Fibroblast of lung (primary cell): ENCODE measurements around the gene SLAMF9. TPM values are rescaled to one million over a fixed set of nuclear protein-coding genes. Genes with fewer than 3 reads are reported as not detected.

ENCODE experiments used
- DNase-seq, 2 donors: peaks; one replicate each; pipeline versions ENCODE4 v3.0.0 to v3.0.0-alpha.2; 2010; ENCODE audit warnings: low read depth in 2 of 2
- H2AFZ ChIP-seq: 2 replicates; pipeline ENCODE4 v1.5.1; 2012; ENCODE audit warnings: low read length, control low read depth, inconsistent platforms
- H3K27ac ChIP-seq: 2 replicates; pipeline ENCODE4 v1.5.1; 2011; ENCODE audit warnings: low read length, control low read depth; ENCODE audit not compliant: insufficient read depth
- H3K27me3 ChIP-seq: 2 replicates; pipeline ENCODE4 v1.5.1; 2011; ENCODE audit warnings: mild to moderate bottlenecking, low read length; ENCODE audit not compliant: control insufficient read depth, insufficient read depth
- H3K36me3 ChIP-seq: 2 replicates; pipeline ENCODE4 v1.5.1; 2011; ENCODE audit warnings: low read length; ENCODE audit not compliant: control insufficient read depth, insufficient read depth
- H3K4me1 ChIP-seq: 2 replicates; pipeline ENCODE4 v1.5.1; 2011; ENCODE audit warnings: low read length; ENCODE audit not compliant: control insufficient read depth, insufficient read depth; ENCODE audit errors: extremely low read depth
- H3K4me2 ChIP-seq: 2 replicates; pipeline ENCODE4 v1.5.1; 2011; ENCODE audit warnings: low read length, control low read depth; ENCODE audit not compliant: insufficient read depth; ENCODE audit errors: extremely low read depth
- H3K4me3 ChIP-seq, 4 experiments: fragments of 200-600 bp in 1 of 4; sonication (generic) in 1 of 4; replicated peaks in 1 of 4; 2 replicates each; pipeline ENCODE4 v1.5.1; 2011 to 2016; ENCODE audit warnings: low read length in 4 of 4, low read depth in 3 of 4, mild to moderate bottlenecking in 3 of 4, control low read depth in 2 of 4, inconsistent platforms in 1 of 4, mixed read lengths in 1 of 4; ENCODE audit not compliant: insufficient read depth in 1 of 4; ENCODE audit errors: control extremely low read depth in 1 of 4
- H3K79me2 ChIP-seq: 2 replicates; pipeline ENCODE4 v1.5.1; 2012; ENCODE audit warnings: mild to moderate bottlenecking, low read length, inconsistent platforms; ENCODE audit not compliant: control insufficient read depth, insufficient read depth
- H3K9ac ChIP-seq: 2 replicates; pipeline ENCODE4 v1.5.1; 2011; ENCODE audit warnings: mild to moderate bottlenecking, low read length, control low read depth; ENCODE audit not compliant: insufficient read depth
- H3K9me3 ChIP-seq: 2 replicates; pipeline ENCODE4 v1.5.1; 2012; ENCODE audit warnings: low read depth, low read length; ENCODE audit not compliant: control insufficient read depth, insufficient read depth
- H4K20me1 ChIP-seq: 2 replicates; pipeline ENCODE4 v1.5.1; 2011; ENCODE audit warnings: low read length; ENCODE audit not compliant: control insufficient read depth, insufficient read depth; ENCODE audit errors: extremely low read depth
- CTCF ChIP-seq, 2 donors: IDR thresholded peaks in 1 of 2; conservative IDR thresholded peaks in 1 of 2; 1 replicate in 1 of 2; 2 replicates in 1 of 2; pipeline ENCODE4 v1.5.1; 2011 to 2012; ENCODE audit warnings: low read length in 2 of 2, control low read depth in 1 of 2, inconsistent platforms in 1 of 2, low read depth in 1 of 2, mild to moderate bottlenecking in 1 of 2
- EZH2 ChIP-seq: IDR thresholded peaks from 2 replicates; pipeline ENCODE4 v1.5.1; 2012; ENCODE audit warnings: low read length, control low read depth, mild to moderate bottlenecking; ENCODE audit errors: missing control alignments
- polyA plus RNA-seq, 2 donors: library from polyadenylated mRNA; depleted of rRNA in 1 of 2; stranded (reverse) in 1 of 2; unstranded in 1 of 2; fragments of >200 nt; gene quantifications; 2 replicates each; pipeline ENCODE4 v1.2.1, GENCODE V29; 2011 to 2012; ENCODE audit warnings: missing spikeins in 1 of 2
- total RNA-seq: library from RNA; depleted of rRNA; stranded (reverse); fragments of >200 nt; gene quantifications from 2 replicates; pipeline ENCODE4 v1.2.1, GENCODE V29; 2014

Gene SLAMF9
- total and polyA plus RNA-seq, 2 donors (not counting 1 experiment from before 2014, with no cell fraction given) = not detected

- Histone ChIP-seq H3K9me3 (no peaks in the 10 kb centered on the region), H2AFZ (no peak overlapping the region), H3K27ac (no peak overlapping the region), H3K4me3 (no peak overlapping the region), H3K27me3 (no peaks in the 10 kb centered on the region), H3K4me1 (no peaks in the 10 kb centered on the region), H4K20me1 (no peaks in the 10 kb centered on the region), H3K36me3 (no peaks in the 10 kb centered on the region), H3K4me2 (no peak overlapping the region), H3K79me2 (no peaks in the 10 kb centered on the region), H3K9ac (no peak overlapping the region)
- TF ChIP-seq CTCF (conservative IDR thresholded peaks at IDR 0.05 in 1 of 2, IDR thresholded peaks at IDR 0.05 in 1 of 2; ENCODE audit: low read depth in 1 of 2, low read length in 2 of 2) (no peak), EZH2 (no peak)
- peak in 1 of 2 donors; percentile 11 for DNase-seq
Measured at GRCh38 chr1:159959451-159959850, 5.4 kb upstream of the SLAMF9 start.

GRCh38 chr1:159958719-159959380, 4.8 kb upstream of the SLAMF9 start:
- Histone ChIP-seq H3K36me3 (no peaks in the 10 kb centered on the region), H3K27ac (no peak overlapping the region), H3K4me3 (no peak overlapping the region), H3K27me3 (no peaks in the 10 kb centered on the region), H3K79me2 (no peaks in the 10 kb centered on the region), H3K9me3 (no peaks in the 10 kb centered on the region), H4K20me1 (no peaks in the 10 kb centered on the region), H2AFZ (no peak overlapping the region), H3K4me2 (no peak overlapping the region), H3K4me1 (no peaks in the 10 kb centered on the region), H3K9ac (no peak overlapping the region)
- no peak for TF ChIP-seq EZH2
- TF ChIP-seq CTCF (conservative IDR thresholded peaks at IDR 0.05 in 1 of 2, IDR thresholded peaks at IDR 0.05 in 1 of 2; ENCODE audit: low read depth in 1 of 2, low read length in 2 of 2) = no peak
- DNase-seq = no peak

GRCh38 chr1:159957824-159958268, 3.8 kb upstream of the SLAMF9 start:
- Histone ChIP-seq H3K27ac (no peak overlapping the region), H3K36me3 (no peaks in the 10 kb centered on the region), H3K79me2 (no peaks in the 10 kb centered on the region), H3K27me3 (no peaks in the 10 kb centered on the region), H3K9ac (no peak overlapping the region), H3K9me3 (no peaks in the 10 kb centered on the region), H2AFZ (no peak overlapping the region), H3K4me1 (no peaks in the 10 kb centered on the region), H3K4me3 (no peak overlapping the region), H3K4me2 (no peak overlapping the region), H4K20me1 (no peaks in the 10 kb centered on the region)
- DNase-seq = no peak
- TF ChIP-seq EZH2 = no peak
- no peak for TF ChIP-seq CTCF (conservative IDR thresholded peaks at IDR 0.05 in 1 of 2, IDR thresholded peaks at IDR 0.05 in 1 of 2; ENCODE audit: low read depth in 1 of 2, low read length in 2 of 2)
